Neural cell (in vitro differentiated cells): ENCODE measurements around the gene LENG9. TPM values are rescaled to one million over a fixed set of nuclear protein-coding genes. Genes with fewer than 3 reads are reported as not detected.

Experiments used
- H2AFZ ChIP-seq: fragments of 200-600, 300-800 bp; sonication (generic), shearing (Covaris generic); 2 replicates; pipeline ENCODE4 v1.6.0; 2014; ENCODE audit warnings: low read depth, mild to moderate bottlenecking, antibody characterized with exemption, low read length, moderate library complexity
- H3F3A ChIP-seq: fragments of 200-600 bp; shearing (Covaris generic); 2 replicates; pipeline ENCODE4 v1.6.1; 2016; ENCODE audit warnings: mild to moderate bottlenecking, moderate library complexity, mixed read lengths, antibody characterized with exemption, low read length; ENCODE audit not compliant: insufficient read depth, poor library complexity, severe bottlenecking
- H3K27ac ChIP-seq: fragments of 200-600, 300-800 bp; sonication (generic), shearing (Covaris generic); 2 replicates; pipeline ENCODE4 v1.5.1; 2014; ENCODE audit warnings: mild to moderate bottlenecking, low read length, moderate library complexity
- H3K27me3 ChIP-seq: fragments of 300-800, 200-600 bp; sonication (generic), shearing (Covaris generic); 2 replicates; pipeline ENCODE4 v1.6.0; 2014; ENCODE audit warnings: mild to moderate bottlenecking, low read depth, low read length, moderate library complexity; ENCODE audit not compliant: insufficient read depth
- H3K36me3 ChIP-seq: fragments of 300-800, 200-600 bp; sonication (generic), shearing (Covaris generic); 2 replicates; pipeline ENCODE4 v1.5.1; 2014; ENCODE audit warnings: mild to moderate bottlenecking, antibody characterized with exemption, low read length, moderate library complexity; ENCODE audit not compliant: insufficient read depth
- H3K4me2 ChIP-seq: fragments of 300-800, 200-600 bp; sonication (generic), shearing (Covaris generic); 2 replicates; pipeline ENCODE4 v1.6.0; 2014; ENCODE audit warnings: mild to moderate bottlenecking, low read length
- H3K4me3 ChIP-seq: fragments of 300-800, 200-600 bp; sonication (generic), shearing (Covaris generic); 2 replicates; pipeline ENCODE4 v1.5.1; 2014; ENCODE audit warnings: mild to moderate bottlenecking, low read length, moderate library complexity
- H3K79me2 ChIP-seq: fragments of 200-600 bp; shearing (Covaris generic); replicated peaks from 2 replicates; pipeline ENCODE4 v1.6.0; 2014; ENCODE audit warnings: mild to moderate bottlenecking, low read length, moderate library complexity; ENCODE audit not compliant: insufficient read depth
- H3K9ac ChIP-seq: fragments of 300-800, 200-600 bp; sonication (generic), shearing (Covaris generic); 2 replicates; pipeline ENCODE4 v1.6.1; 2016; ENCODE audit warnings: mild to moderate bottlenecking, low read length, mixed read lengths
- H3K9me2 ChIP-seq: fragments of 200-600 bp; shearing (Covaris generic); 2 replicates; pipeline ENCODE4 v1.6.1; 2016; ENCODE audit warnings: mild to moderate bottlenecking, low read length, mixed read lengths; ENCODE audit not compliant: insufficient read depth
- H3K9me3 ChIP-seq: fragments of 200-600, 300-800 bp; sonication (generic), shearing (Covaris generic); 2 replicates; pipeline ENCODE4 v1.6.1; 2016; ENCODE audit warnings: mild to moderate bottlenecking, mixed run types, low read length, moderate library complexity, mixed read lengths
- H4K20me1 ChIP-seq: fragments of 200-600 bp; shearing (Covaris generic); 2 replicates; pipeline ENCODE4 v1.6.1; 2016; ENCODE audit warnings: mild to moderate bottlenecking, mixed run types; ENCODE audit not compliant: insufficient read depth
- CTCF ChIP-seq: fragments of 450-650 bp; IDR thresholded peaks from 2 replicates; pipeline ENCODE4 v1.5.1; 2014; ENCODE audit warnings: antibody characterized with exemption, mild to moderate bottlenecking, moderate library complexity; ENCODE audit not compliant: poor library complexity, severe bottlenecking
- EP300 ChIP-seq: fragments of 450-650 bp; conservative IDR thresholded peaks from 2 replicates; pipeline ENCODE4 v1.6.1; 2014; ENCODE audit warnings: antibody characterized with exemption, mild to moderate bottlenecking, moderate library complexity; ENCODE audit not compliant: poor library complexity, severe bottlenecking
- EZH2 ChIP-seq: fragments of 200-600, 300-800 bp; shearing (Covaris generic), sonication (generic); IDR thresholded peaks from 2 replicates; pipeline ENCODE4 v1.6.1; 2014; ENCODE audit warnings: antibody characterized with exemption, low read length, borderline replicate concordance, mild to moderate bottlenecking; ENCODE audit not compliant: insufficient read depth, poor library complexity, severe bottlenecking
- MXI1 ChIP-seq: fragments of 450-650 bp; conservative IDR thresholded peaks from 2 replicates; pipeline ENCODE4 v1.6.1; 2014; ENCODE audit warnings: antibody characterized with exemption, mild to moderate bottlenecking; ENCODE audit not compliant: poor library complexity, severe bottlenecking
- POLR2AphosphoS5 ChIP-seq: IDR thresholded peaks from 2 replicates; pipeline ENCODE4 v1.6.1; 2012
- RAD21 ChIP-seq: fragments of 450-650 bp; conservative IDR thresholded peaks from 2 replicates; pipeline ENCODE4 v1.6.1; 2014; ENCODE audit warnings: antibody characterized with exemption, mild to moderate bottlenecking, moderate library complexity
- REST ChIP-seq: IDR thresholded peaks from 2 replicates; pipeline ENCODE4 v1.6.1; 2012; ENCODE audit warnings: borderline replicate concordance
- SMC3 ChIP-seq: fragments of 450-650 bp; conservative IDR thresholded peaks from 2 replicates; pipeline ENCODE4 v1.6.1; 2014; ENCODE audit warnings: antibody characterized with exemption, mild to moderate bottlenecking, moderate library complexity; ENCODE audit not compliant: poor library complexity
- TAF1 ChIP-seq: IDR thresholded peaks from 2 replicates; pipeline ENCODE4 v1.6.1; 2012; ENCODE audit warnings: low read depth
- polyA plus RNA-seq: library from polyadenylated mRNA; depleted of rRNA; stranded (reverse); fragments of >200 nt; gene quantifications from 2 replicates; pipeline ENCODE4 v1.2.3, GENCODE V29; 2014

LENG9 gene
- polyA plus RNA-seq, 1 donor from 2014 or later: 0.58 TPM

- no peak for TF ChIP-seq EZH2
- TF ChIP-seq EP300: no peak
- TF ChIP-seq SMC3: no peak
- TF ChIP-seq RAD21: no peak
- no peak for TF ChIP-seq REST
- TF ChIP-seq POLR2AphosphoS5: no peak
- no peak for TF ChIP-seq CTCF
- no peak for TF ChIP-seq MXI1
- no peak for TF ChIP-seq TAF1
- Histone ChIP-seq H3K4me3 (no peak overlapping the region), H3F3A (no peaks in the 10 kb centered on the region), H3K9me3 (no peaks in the 10 kb centered on the region), H3K36me3 (no peaks in the 10 kb centered on the region), H3K27ac (no peak overlapping the region), H3K9me2 (no peaks in the 10 kb centered on the region), H3K79me2 (no peaks in the 10 kb centered on the region), H3K4me2 (no peak overlapping the region), H2AFZ (no peak overlapping the region), H3K27me3 (no peaks in the 10 kb centered on the region), H4K20me1 (no peaks in the 10 kb centered on the region), H3K9ac (no peak overlapping the region)
Measured at GRCh38 chr19:54429176-54429495, 34.4 kb downstream of the LENG9 start.

- H3K4me2 ChIP-seq: no peak overlapping the region
- H3K27ac ChIP-seq: no peak overlapping the region
- H3K9me3 ChIP-seq: no peaks in the 10 kb centered on the region
- H3K79me2 ChIP-seq: no peaks in the 10 kb centered on the region
- H3K9ac ChIP-seq: no peak overlapping the region
- no peaks in the 10 kb centered on the region for H4K20me1 ChIP-seq
- no peaks in the 10 kb centered on the region for H3K9me2 ChIP-seq
- TF ChIP-seq MXI1: no peak
- TF ChIP-seq EZH2: no peak
- no peak for TF ChIP-seq RAD21
- no peak for TF ChIP-seq POLR2AphosphoS5
- TF ChIP-seq SMC3: no peak
- TF ChIP-seq CTCF: no peak
- no peak for TF ChIP-seq TAF1
- TF ChIP-seq REST: no peak
- no peak for TF ChIP-seq EP300
- H3F3A ChIP-seq: no peaks in the 10 kb centered on the region
- H3K27me3 ChIP-seq: no peaks in the 10 kb centered on the region
- H3K4me3 ChIP-seq: no peak overlapping the region
- no peaks in the 10 kb centered on the region for H3K36me3 ChIP-seq
- H2AFZ ChIP-seq: no peak overlapping the region
Measured at GRCh38 chr19:54428323-54429175, 35.0 kb downstream of the LENG9 start.
